Activated B cell treated with CpG ODN at 0.5 μM for 24 hours (primary cell): ENCODE results near the gene SMPD3. TPM values are rescaled to one million over a fixed set of nuclear protein-coding genes. Genes with fewer than 3 reads are reported as not detected.

ENCODE experiments used
- ATAC-seq: fragments of 200-7000 bp; cut with Tn5 transposase; one replicate; pipeline ENCODE4 v1.10.0; 2021; ENCODE audit warnings: low read depth, mild to moderate bottlenecking, moderate library complexity
- CTCF ChIA-PET: fragments of 350-600 bp; sonication (Branson Sonifier 250); formaldehyde crosslinking; loops from one replicate; lab custom pipeline; 2021; ENCODE audit warnings: antibody characterized with exemption; lab: Charles Lee
- POLR2A ChIA-PET: fragments of 350-600 bp; sonication (Branson Sonifier 250); formaldehyde crosslinking; loops from one replicate; lab custom pipeline; 2021; ENCODE audit warnings: antibody characterized with exemption; lab: Charles Lee
- DNase-seq: peaks from one replicate; pipeline ENCODE4 v3.0.0; 2022
- H3K27ac Mint-ChIP-seq: one replicate; pipeline ENCODE4 v1.8.0; 2020; ENCODE audit warnings: mixed read lengths
- H3K27me3 Mint-ChIP-seq: one replicate; pipeline ENCODE4 v1.8.0; 2021; ENCODE audit warnings: mixed read lengths
- H3K36me3 Mint-ChIP-seq: one replicate; pipeline ENCODE4 v1.8.0; 2021; ENCODE audit warnings: low read depth, mixed read lengths
- H3K4me1 Mint-ChIP-seq: one replicate; pipeline ENCODE4 v1.8.0; 2021; ENCODE audit warnings: mixed read lengths
- H3K4me3 Mint-ChIP-seq: one replicate; pipeline ENCODE4 v1.8.0; 2020; ENCODE audit warnings: mild to moderate bottlenecking, mixed read lengths
- H3K9me3 Mint-ChIP-seq: one replicate; pipeline ENCODE4 v1.8.0; 2020; ENCODE audit warnings: mixed read lengths
- intact Hi-C: fragments of 100-400 bp; cut with micrococcal nuclease; formaldehyde crosslinking; loops from one replicate; pipeline ENCODE4 v1.15.1; 2024
- total RNA-seq: library from RNA; stranded (reverse); gene quantifications from 2 replicates; pipeline ENCODE4 v1.2.3, GENCODE V29; 2022
- TF ChIP-seq, protein P1 (sequence below): fragments of 200-600 bp; IDR thresholded peaks from one replicate; pipeline ENCODE4 v1.8.0; 2022; ENCODE audit warnings: antibody characterized with exemption, mild to moderate bottlenecking

The SMPD3 gene
- total RNA-seq, 1 donor from 2014 or later, result 0.35 TPM

DNA sequence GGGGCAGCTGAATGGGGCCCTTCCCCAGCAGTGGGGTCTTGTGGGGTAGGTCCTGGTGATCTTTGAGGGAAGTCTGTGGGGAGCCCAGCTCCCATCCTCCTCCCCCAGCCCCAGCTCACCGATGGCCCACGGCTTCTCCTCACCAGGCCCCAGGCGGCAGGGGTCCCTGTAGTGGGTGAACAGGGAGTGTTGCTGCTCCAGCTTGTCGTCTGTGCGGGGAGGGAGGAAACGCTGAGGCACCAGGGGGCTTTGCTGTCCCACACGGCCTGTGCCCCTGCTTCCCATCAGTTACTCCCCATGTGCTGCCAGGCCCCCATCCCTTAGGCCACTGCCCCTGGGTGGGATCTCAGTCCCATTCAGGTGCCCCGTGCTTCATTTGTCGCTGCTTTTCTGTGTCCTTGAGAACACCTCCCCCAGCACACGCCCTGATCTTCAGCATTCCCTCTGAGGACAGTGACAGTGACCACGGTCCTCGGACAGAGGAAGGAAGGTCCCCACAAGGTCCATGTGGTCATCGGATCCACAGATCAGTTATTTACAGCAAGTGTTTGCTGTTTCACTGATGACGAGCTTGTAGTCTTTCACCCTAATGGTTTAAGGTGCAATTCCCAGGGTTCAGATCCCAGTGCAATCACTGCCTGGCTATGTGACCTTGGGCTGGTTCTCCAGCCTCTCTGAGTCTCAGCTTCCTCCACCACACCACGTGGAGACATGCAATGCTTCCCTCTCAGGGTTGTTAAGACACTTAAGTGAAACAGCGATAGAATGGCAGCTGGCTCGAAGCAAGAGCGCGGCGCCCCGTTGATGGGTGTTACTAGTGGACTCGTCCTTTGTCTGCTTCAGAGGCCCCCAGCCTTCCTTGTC is 84.4 kb downstream of the SMPD3 start:
- Mint-ChIP-seq H3K9me3 (no peaks in the 10 kb centered on the region), H3K27ac (no peak overlapping the region)
- CTCF ChIA-PET, result interaction anchor here (1.1 kb wide), 1 partner anchor 102 kb away, joined by 3 read pairs; no protein-coding TSS in a partner anchor

DNA sequence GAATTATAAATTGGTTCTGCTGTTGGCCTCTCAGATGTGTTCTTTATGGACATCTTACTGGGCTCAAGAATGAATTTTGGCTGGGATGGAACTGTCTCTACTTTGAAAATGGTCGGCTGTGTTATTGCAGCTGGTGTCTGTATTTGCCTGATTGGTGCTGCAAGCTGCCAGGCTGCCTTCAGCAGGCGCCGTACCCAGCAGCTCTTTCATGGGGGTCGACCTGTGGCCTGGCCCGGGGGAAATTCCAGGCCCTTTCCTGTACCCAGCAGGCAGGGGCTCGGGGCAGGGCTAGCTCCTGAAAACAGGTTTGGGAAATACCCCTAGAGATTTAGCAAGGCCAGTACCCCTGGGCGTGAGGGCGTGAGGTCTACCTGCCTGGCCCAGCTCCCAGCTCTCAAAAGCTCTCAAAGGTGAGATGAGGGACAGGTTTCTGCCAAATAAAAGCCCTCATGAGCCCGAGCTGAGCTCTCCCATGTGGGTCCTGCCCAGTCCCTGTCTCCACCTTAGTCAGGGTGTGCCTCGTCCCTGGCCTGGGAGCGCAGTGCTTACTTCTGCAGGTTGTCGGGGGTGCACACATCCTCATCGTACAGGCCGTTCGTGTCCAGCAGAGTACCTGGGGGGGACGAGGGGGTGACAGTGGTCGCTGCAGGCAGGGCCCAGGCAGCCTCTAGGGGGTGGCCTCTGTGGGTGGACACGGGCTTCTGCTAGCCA is 85.2 kb downstream of the SMPD3 start:
- Mint-ChIP-seq H3K4me3 (no peak overlapping the region), H3K27me3 (no peaks in the 10 kb centered on the region), H3K4me1 (peaks cover 25% of the 10 kb centered on the region), H3K27ac (no peak overlapping the region), H3K36me3 (peaks cover 8% of the 10 kb centered on the region), H3K9me3 (no peaks in the 10 kb centered on the region)
- ChIA-PET POLR2A (interaction anchor here (0.5 kb wide), 1 partner anchor 15 kb away, joined by 3 read pairs; no protein-coding TSS in a partner anchor), CTCF (interaction anchor here (0.6 kb wide), 1 partner anchor 1250 kb away, joined by 3 read pairs; no protein-coding TSS in a partner anchor)
- intact Hi-C loops, result no loop called here
- ATAC-seq (no peak), DNase-seq (no peak)
- TF ChIP-seq, protein P1, sequence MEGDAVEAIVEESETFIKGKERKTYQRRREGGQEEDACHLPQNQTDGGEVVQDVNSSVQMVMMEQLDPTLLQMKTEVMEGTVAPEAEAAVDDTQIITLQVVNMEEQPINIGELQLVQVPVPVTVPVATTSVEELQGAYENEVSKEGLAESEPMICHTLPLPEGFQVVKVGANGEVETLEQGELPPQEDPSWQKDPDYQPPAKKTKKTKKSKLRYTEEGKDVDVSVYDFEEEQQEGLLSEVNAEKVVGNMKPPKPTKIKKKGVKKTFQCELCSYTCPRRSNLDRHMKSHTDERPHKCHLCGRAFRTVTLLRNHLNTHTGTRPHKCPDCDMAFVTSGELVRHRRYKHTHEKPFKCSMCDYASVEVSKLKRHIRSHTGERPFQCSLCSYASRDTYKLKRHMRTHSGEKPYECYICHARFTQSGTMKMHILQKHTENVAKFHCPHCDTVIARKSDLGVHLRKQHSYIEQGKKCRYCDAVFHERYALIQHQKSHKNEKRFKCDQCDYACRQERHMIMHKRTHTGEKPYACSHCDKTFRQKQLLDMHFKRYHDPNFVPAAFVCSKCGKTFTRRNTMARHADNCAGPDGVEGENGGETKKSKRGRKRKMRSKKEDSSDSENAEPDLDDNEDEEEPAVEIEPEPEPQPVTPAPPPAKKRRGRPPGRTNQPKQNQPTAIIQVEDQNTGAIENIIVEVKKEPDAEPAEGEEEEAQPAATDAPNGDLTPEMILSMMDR, result no peak

More for the DNA sequence above, 84.4 kb downstream of the SMPD3 start:
- intact Hi-C loops, result no loop called here
- no peak for DNase-seq
- no peaks in the 10 kb centered on the region for H3K27me3 Mint-ChIP-seq
- no peak overlapping the region for H3K4me3 Mint-ChIP-seq
- no peak for ATAC-seq
- TF ChIP-seq, protein P1, result no peak
- peaks cover 33% of the 10 kb centered on the region for H3K4me1 Mint-ChIP-seq
- peaks cover 5% of the 10 kb centered on the region for H3K36me3 Mint-ChIP-seq
- POLR2A ChIA-PET, result no interaction called here

- Mint-ChIP-seq H3K27me3 (no peaks in the 10 kb centered on the region), H3K4me1 (peaks cover 18% of the 10 kb centered on the region), H3K4me3 (no peak overlapping the region), H3K27ac (no peak overlapping the region), H3K36me3 (peaks cover 15% of the 10 kb centered on the region), H3K9me3 (no peaks in the 10 kb centered on the region)
- POLR2A ChIA-PET, result interaction anchor here (0.5 kb wide), 1 partner anchor 14 kb away, joined by 3 read pairs; no protein-coding TSS in a partner anchor
- intact Hi-C loops, result no loop called here
- TF ChIP-seq, protein P1, result no peak
- DNase-seq (no peak), ATAC-seq (no peak)
- CTCF ChIA-PET, result interaction anchor here (0.6 kb wide), 1 partner anchor 1250 kb away, joined by 3 read pairs; no protein-coding TSS in a partner anchor
Measured at GRCh38 chr16:68362262-68362913, 85.9 kb downstream of the SMPD3 start.

DNA sequence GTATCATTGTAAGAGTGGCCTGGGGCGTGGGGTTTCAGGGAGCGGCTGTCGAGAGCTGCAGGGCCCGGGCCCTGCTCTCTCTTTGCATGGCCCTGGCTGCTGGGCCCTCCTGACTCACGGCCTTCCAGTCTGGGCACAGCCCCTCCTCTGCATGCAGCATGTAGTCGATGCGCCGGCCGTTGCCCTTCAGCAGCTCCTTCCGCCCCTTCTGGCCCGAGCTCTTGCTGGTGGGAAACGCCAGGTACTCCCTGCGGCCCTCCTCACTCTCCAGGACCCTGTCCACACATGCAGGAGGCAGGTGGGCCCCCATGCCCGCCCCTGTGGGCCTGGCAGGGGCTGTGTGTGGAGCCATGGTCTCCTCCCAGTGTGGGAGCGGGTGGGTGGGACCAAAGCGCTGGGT is 86.8 kb downstream of the SMPD3 start:
- Mint-ChIP-seq H3K9me3 (no peaks in the 10 kb centered on the region), H3K4me3 (no peak overlapping the region), H3K27ac (no peak overlapping the region), H3K36me3 (peaks cover 19% of the 10 kb centered on the region), H3K4me1 (peaks cover 20% of the 10 kb centered on the region), H3K27me3 (no peaks in the 10 kb centered on the region)
- ChIA-PET POLR2A (no interaction called here), CTCF (no interaction called here)
- intact Hi-C loops, result no loop called here
- TF ChIP-seq, protein P1, result no peak
- ATAC-seq, result no peak
- DNase-seq, result no peak
